Fibroblast of lung (primary cell): ENCODE measurements around the gene HID1. TPM values are rescaled to one million over a fixed set of nuclear protein-coding genes. Genes with fewer than 3 reads are reported as not detected.

ENCODE experiments used
- DNase-seq, 2 donors: peaks; one replicate each; pipeline versions ENCODE4 v3.0.0 to v3.0.0-alpha.2; 2010; ENCODE audit warnings: low read depth in 2 of 2
- H2AFZ ChIP-seq: 2 replicates; pipeline ENCODE4 v1.5.1; 2012; ENCODE audit warnings: low read length, control low read depth, inconsistent platforms
- H3K27ac ChIP-seq: 2 replicates; pipeline ENCODE4 v1.5.1; 2011; ENCODE audit warnings: low read length, control low read depth; ENCODE audit not compliant: insufficient read depth
- H3K27me3 ChIP-seq: 2 replicates; pipeline ENCODE4 v1.5.1; 2011; ENCODE audit warnings: mild to moderate bottlenecking, low read length; ENCODE audit not compliant: control insufficient read depth, insufficient read depth
- H3K36me3 ChIP-seq: 2 replicates; pipeline ENCODE4 v1.5.1; 2011; ENCODE audit warnings: low read length; ENCODE audit not compliant: control insufficient read depth, insufficient read depth
- H3K4me1 ChIP-seq: 2 replicates; pipeline ENCODE4 v1.5.1; 2011; ENCODE audit warnings: low read length; ENCODE audit not compliant: control insufficient read depth, insufficient read depth; ENCODE audit errors: extremely low read depth
- H3K4me2 ChIP-seq: 2 replicates; pipeline ENCODE4 v1.5.1; 2011; ENCODE audit warnings: low read length, control low read depth; ENCODE audit not compliant: insufficient read depth; ENCODE audit errors: extremely low read depth
- H3K4me3 ChIP-seq, 4 experiments: fragments of 200-600 bp in 1 of 4; sonication (generic) in 1 of 4; replicated peaks in 1 of 4; 2 replicates each; pipeline ENCODE4 v1.5.1; 2011 to 2016; ENCODE audit warnings: low read length in 4 of 4, low read depth in 3 of 4, mild to moderate bottlenecking in 3 of 4, control low read depth in 2 of 4, inconsistent platforms in 1 of 4, mixed read lengths in 1 of 4; ENCODE audit not compliant: insufficient read depth in 1 of 4; ENCODE audit errors: control extremely low read depth in 1 of 4
- H3K79me2 ChIP-seq: 2 replicates; pipeline ENCODE4 v1.5.1; 2012; ENCODE audit warnings: mild to moderate bottlenecking, low read length, inconsistent platforms; ENCODE audit not compliant: control insufficient read depth, insufficient read depth
- H3K9ac ChIP-seq: 2 replicates; pipeline ENCODE4 v1.5.1; 2011; ENCODE audit warnings: mild to moderate bottlenecking, low read length, control low read depth; ENCODE audit not compliant: insufficient read depth
- H3K9me3 ChIP-seq: 2 replicates; pipeline ENCODE4 v1.5.1; 2012; ENCODE audit warnings: low read depth, low read length; ENCODE audit not compliant: control insufficient read depth, insufficient read depth
- H4K20me1 ChIP-seq: 2 replicates; pipeline ENCODE4 v1.5.1; 2011; ENCODE audit warnings: low read length; ENCODE audit not compliant: control insufficient read depth, insufficient read depth; ENCODE audit errors: extremely low read depth
- EZH2 ChIP-seq: IDR thresholded peaks from 2 replicates; pipeline ENCODE4 v1.5.1; 2012; ENCODE audit warnings: low read length, control low read depth, mild to moderate bottlenecking; ENCODE audit errors: missing control alignments
- polyA plus RNA-seq, 2 donors: library from polyadenylated mRNA; depleted of rRNA in 1 of 2; stranded (reverse) in 1 of 2; unstranded in 1 of 2; fragments of >200 nt; gene quantifications; 2 replicates each; pipeline ENCODE4 v1.2.1, GENCODE V29; 2011 to 2012; ENCODE audit warnings: missing spikeins in 1 of 2
- total RNA-seq: library from RNA; depleted of rRNA; stranded (reverse); fragments of >200 nt; gene quantifications from 2 replicates; pipeline ENCODE4 v1.2.1, GENCODE V29; 2014
- TF ChIP-seq, protein P1 (sequence below), 2 donors: IDR thresholded peaks in 1 of 2; conservative IDR thresholded peaks in 1 of 2; 1 replicate in 1 of 2; 2 replicates in 1 of 2; pipeline ENCODE4 v1.5.1; 2011 to 2012; ENCODE audit warnings: low read length in 2 of 2, control low read depth in 1 of 2, inconsistent platforms in 1 of 2, low read depth in 1 of 2, mild to moderate bottlenecking in 1 of 2

The HID1 gene
- total and polyA plus RNA-seq, 2 donors (not counting 1 experiment from before 2014, with no cell fraction given), result 0.17 to 0.23 TPM

DNA sequence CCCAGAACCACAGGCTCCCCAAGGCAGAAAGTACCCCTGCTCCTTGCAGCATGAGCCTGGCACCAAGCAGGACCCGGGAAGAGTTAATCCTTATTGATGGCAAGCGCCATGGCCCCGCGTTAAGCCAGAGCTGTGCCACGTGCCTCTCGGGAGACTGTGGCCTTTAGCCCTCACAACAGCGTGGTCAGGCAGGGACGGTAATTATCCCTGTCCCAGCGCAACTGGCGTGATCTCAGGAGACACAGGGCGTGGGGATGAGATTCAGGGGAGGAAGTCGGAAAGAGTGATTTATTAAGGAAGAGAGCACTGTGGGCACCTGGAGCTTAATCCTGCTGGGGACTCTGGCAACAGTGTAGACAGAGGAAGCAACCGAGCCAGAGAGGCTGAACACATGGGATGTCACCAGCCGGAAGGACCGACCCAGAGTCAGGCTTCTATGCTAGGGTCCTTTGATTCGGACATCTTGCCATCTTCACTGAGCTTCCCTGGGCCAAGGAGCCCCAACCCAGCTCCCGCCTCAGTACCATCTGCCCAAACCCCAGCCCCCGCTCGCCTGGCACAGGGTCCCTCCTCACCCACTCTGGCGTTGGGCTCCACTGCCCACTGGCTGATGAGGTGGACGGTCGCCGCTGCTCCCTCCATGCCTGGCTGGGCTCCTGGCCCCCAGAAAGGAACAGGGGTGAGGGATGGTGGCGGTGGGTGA, 20.0 kb downstream of the HID1 start:
- no peaks in the 10 kb centered on the region for H3K79me2 ChIP-seq
- H3K27ac ChIP-seq, result no peak overlapping the region
- no peaks in the 10 kb centered on the region for H3K4me1 ChIP-seq
- no peak overlapping the region for H2AFZ ChIP-seq
- no peak overlapping the region for H3K4me3 ChIP-seq
- no peaks in the 10 kb centered on the region for H3K36me3 ChIP-seq
- no peaks in the 10 kb centered on the region for H4K20me1 ChIP-seq
- H3K9me3 ChIP-seq, result no peaks in the 10 kb centered on the region
- H3K9ac ChIP-seq, result no peak overlapping the region
- peaks cover 8% of the 10 kb centered on the region for H3K27me3 ChIP-seq
- DNase-seq, result no peak
- no peak overlapping the region for H3K4me2 ChIP-seq
- TF ChIP-seq EZH2, result no peak
- TF ChIP-seq, protein P1, sequence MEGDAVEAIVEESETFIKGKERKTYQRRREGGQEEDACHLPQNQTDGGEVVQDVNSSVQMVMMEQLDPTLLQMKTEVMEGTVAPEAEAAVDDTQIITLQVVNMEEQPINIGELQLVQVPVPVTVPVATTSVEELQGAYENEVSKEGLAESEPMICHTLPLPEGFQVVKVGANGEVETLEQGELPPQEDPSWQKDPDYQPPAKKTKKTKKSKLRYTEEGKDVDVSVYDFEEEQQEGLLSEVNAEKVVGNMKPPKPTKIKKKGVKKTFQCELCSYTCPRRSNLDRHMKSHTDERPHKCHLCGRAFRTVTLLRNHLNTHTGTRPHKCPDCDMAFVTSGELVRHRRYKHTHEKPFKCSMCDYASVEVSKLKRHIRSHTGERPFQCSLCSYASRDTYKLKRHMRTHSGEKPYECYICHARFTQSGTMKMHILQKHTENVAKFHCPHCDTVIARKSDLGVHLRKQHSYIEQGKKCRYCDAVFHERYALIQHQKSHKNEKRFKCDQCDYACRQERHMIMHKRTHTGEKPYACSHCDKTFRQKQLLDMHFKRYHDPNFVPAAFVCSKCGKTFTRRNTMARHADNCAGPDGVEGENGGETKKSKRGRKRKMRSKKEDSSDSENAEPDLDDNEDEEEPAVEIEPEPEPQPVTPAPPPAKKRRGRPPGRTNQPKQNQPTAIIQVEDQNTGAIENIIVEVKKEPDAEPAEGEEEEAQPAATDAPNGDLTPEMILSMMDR (conservative IDR thresholded peaks at IDR 0.05 in 1 of 2, IDR thresholded peaks at IDR 0.05 in 1 of 2; ENCODE audit: low read depth in 1 of 2, low read length in 2 of 2), result no peak

DNA sequence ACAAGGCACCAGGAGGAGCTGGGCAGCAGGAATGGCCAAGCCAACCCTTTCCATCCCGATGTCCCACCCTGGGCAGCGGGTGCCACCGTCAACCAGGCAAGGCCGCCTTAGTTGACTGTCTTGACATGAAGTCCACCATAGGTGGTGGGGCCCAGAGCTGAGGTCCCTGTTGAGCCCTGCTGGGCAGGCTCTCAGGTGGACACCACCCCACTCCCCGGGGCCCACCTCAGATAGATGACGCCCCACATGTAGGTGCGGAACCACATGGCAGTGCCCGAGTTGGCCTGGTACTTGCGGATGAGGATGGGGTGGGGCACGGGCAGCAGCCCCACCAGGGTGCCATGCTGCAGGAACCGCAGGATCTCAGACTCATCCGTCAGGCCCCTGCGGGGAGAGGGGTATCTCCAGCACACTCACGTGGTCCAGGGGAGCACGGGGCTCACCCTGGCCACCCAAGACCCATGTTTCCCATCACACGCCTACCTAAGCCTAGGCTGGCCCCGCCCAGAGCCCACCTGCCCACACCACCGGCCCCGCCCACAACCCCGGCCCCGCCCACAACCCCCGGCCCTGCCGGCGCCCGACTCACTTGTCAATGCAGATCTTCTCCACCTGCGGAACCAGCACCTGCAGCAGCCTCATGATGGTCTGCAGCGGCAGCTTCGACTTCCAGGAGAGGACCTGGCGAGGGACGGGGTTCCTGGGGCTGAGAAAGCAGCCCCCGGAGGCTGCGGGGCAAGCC, 20.7 kb downstream of the HID1 start:
- H4K20me1 ChIP-seq, result no peaks in the 10 kb centered on the region
- no peak overlapping the region for H3K9ac ChIP-seq
- no peak overlapping the region for H3K4me3 ChIP-seq
- H3K4me1 ChIP-seq, result no peaks in the 10 kb centered on the region
- no peaks in the 10 kb centered on the region for H3K79me2 ChIP-seq
- H3K4me2 ChIP-seq, result no peak overlapping the region
- no peak overlapping the region for H3K27ac ChIP-seq
- H2AFZ ChIP-seq, result no peak overlapping the region
- DNase-seq, result no peak
- peaks cover 8% of the 10 kb centered on the region for H3K27me3 ChIP-seq
- no peaks in the 10 kb centered on the region for H3K9me3 ChIP-seq
- TF ChIP-seq, protein P1 (conservative IDR thresholded peaks at IDR 0.05 in 1 of 2, IDR thresholded peaks at IDR 0.05 in 1 of 2; ENCODE audit: low read depth in 1 of 2, low read length in 2 of 2), result no peak
- TF ChIP-seq EZH2, result no peak
- H3K36me3 ChIP-seq, result no peaks in the 10 kb centered on the region

DNA sequence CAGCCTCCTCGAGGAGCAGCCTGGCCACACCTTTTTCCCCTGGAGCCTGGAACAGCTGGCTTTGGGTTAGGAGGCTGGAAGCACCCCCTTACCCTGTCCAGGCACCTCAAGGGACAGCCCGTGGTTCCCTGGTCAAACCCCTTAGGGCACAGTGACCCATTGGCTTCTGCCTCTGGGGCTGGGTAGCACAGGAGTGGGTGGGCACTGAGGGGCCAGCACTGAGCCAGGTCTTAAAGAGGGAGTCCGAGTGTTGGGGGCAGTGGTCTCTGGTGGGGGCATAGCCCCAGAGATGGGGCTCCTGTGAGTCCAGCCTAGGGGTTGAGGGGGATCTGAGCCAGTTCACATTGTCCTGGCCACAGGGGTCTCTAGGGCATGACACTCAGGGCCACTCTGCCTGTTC, 21.5 kb downstream of the HID1 start:
- TF ChIP-seq EZH2, result no peak
- TF ChIP-seq, protein P1 (conservative IDR thresholded peaks at IDR 0.05 in 1 of 2, IDR thresholded peaks at IDR 0.05 in 1 of 2; ENCODE audit: low read depth in 1 of 2, low read length in 2 of 2), result no peak
- H3K27me3 ChIP-seq, result peaks cover 8% of the 10 kb centered on the region
- no peaks in the 10 kb centered on the region for H3K79me2 ChIP-seq
- H3K36me3 ChIP-seq, result no peaks in the 10 kb centered on the region
- no peak overlapping the region for H2AFZ ChIP-seq
- H3K9ac ChIP-seq, result no peak overlapping the region
- H3K9me3 ChIP-seq, result no peaks in the 10 kb centered on the region
- H4K20me1 ChIP-seq, result no peaks in the 10 kb centered on the region
- no peak overlapping the region for H3K4me2 ChIP-seq
- no peak overlapping the region for H3K27ac ChIP-seq
- H3K4me1 ChIP-seq, result no peaks in the 10 kb centered on the region
- no peak for DNase-seq
- no peak overlapping the region for H3K4me3 ChIP-seq
